GM18867 (cell line): ENCODE measurements around the gene TMEM169.

ENCODE experiments used
- ATAC-seq: cut with Tn5 transposase; IDR thresholded peaks from one replicate; pipeline ENCODE4 v1.9.1; 2021; ENCODE audit warnings: mild to moderate bottlenecking, moderate library complexity; ENCODE audit not compliant: unreplicated experiment

The TMEM169 gene, protein sequence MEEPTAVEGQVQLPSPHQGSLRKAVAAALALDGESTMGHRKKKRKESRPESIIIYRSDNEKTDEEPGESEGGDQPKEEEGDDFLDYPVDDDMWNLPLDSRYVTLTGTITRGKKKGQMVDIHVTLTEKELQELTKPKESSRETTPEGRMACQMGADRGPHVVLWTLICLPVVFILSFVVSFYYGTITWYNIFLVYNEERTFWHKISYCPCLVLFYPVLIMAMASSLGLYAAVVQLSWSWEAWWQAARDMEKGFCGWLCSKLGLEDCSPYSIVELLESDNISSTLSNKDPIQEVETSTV

DNA sequence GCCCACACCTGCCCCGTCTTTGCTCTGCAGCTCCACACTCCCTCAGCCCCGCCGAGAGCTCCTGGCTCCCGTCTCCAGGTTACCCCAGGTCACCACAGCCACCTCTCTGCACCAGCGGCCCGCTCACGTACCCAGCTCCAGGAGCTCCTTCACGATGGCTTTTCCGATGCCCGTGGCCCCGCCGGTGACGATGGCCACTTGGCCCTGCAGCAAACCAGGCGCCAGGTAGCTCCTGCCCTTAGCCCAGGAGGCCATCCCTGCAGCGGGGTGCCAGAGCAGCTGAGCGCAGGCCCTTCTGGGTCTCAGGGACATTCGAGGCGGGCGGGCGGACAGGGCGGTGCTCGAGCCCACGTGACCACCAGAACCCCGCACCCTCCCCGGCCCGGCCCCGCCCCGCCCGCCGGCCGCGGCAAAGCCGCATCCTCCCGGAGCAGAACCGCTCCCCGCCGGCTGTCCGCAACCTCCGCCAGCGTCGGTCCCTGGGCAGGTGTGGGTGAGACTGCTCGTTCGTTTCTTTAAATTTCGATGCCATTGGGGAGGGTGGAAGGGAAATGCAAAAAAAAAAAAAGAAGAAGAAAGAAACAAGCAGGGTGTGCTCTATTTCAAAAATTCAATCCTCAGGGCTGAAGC lies at the start of gene TMEM169, which contains the start of gene PECR:
TMEM169 (plus strand) TSS at position 433 of the 630 bp plus-strand sequence. CDS start 14,045 bp downstream, outside the sequence.
PECR (minus strand) TSS at position 323 of the 630 bp plus-strand sequence; CDS start at position 255, 68 bp downstream.
- ATAC-seq = peak; percentile 96

DNA sequence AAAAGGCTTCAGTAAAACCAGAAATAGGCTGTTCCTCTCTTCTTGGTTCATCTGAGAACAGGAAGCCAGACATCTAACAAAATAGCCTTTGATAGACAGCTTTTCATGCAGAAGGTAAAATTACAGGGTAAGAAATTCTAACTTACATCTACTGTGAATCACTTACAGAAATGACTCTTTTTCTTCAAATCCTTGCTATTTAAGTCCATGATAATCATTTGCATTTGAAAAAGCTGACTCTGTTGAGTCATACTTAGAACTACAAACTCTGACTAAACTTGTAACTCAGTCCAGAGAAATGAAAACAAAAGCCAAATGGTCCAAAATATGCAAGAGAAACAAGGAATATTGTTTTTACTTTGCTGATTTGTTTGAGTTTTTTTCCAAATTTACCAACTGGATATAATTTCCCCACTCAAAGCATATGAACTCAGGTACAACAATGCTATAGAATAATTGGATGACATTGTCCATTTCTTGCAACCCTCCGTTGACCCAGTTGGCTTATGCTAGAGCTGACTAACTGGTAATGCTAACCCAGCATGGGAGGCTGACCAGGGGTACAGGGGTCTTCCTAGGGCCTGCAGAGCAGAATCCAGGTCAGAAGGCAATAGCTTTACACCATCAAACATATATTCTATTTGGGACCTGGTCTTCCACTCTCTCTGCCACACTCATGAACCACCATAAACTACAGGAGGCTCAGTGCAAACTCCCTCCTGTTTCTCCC lies 49.6 kb upstream of the TMEM169 start:
- peak; percentile 77 for ATAC-seq

DNA sequence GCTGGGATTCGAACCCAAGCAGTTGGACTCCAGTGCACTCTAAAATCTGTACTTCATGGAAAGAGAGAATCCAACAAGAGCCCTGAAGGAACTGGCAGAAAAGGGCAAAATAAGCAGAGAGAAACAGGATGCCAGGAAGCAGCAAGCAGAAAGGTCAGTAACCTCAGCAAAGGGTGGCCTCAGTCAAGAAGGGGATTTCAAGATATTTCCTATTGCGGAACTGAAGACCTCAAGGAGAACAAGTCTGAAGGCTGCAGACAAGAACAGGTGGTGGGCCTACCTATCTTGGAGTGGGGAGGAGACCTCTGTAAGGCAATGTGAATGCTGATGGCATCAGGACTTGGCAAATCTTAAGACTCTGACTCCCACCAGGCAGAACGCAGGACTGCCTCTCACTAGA lies 48.3 kb upstream of the TMEM169 start:
- no peak for ATAC-seq

DNA sequence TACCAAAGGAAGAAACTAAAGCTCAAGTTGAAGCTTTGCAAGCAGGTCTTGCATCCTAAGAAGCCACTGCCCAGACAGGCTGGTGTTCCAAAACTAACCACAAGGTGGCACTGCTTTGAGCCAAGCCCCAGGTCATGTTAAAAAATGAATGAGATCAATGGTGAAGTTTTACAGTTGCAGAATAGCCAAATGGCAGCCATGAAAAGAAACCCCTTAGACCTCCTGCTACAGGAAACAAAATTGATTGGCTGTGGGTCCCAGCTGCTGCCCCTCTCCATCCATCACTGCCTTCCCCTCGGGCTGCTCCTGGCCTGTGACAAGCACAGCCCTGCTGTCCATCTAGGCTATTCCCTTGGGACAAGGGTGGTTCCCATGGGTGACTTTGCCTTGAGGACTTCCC lies 47.7 kb upstream of the TMEM169 start:
- ATAC-seq = peak; percentile 49

DNA sequence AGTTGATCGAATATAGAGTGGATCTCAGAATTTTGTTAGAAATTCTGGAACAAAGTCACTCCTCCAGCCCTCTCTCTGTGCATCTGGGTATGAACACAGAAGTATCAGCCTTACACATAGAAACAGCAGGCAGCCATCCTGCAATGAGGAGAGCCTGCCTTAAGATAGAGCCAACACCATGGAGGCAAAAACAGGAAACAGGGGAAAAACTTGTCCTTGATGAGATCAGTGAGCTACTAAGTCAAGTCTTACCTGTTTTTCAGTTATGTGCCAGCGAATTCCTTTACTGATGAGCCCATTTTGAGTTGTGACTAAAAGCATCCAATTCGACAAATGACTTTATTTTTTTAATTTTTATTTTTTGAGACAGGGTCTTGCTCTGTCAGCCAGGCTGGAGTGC lies 41.8 kb upstream of the TMEM169 start:
- no peak for ATAC-seq

DNA sequence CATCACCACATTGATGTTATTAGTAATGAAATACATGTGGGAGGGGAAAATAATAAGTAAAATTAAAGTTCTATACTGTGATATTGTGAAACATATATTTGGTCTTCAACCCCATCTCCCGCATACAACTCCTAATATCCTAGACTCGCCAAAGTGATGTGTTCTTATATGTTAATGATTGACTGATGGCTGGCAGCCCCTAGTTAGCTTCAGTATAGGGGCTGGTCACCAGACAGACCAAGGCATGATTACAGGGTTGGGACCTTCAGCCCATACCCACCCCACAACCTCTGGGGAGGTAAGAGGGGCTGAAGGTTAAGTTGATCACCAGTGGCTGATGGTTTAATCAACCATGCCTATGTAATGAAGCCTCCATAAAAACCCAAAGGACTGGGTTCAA lies 40.3 kb upstream of the TMEM169 start:
- ATAC-seq = no peak

DNA sequence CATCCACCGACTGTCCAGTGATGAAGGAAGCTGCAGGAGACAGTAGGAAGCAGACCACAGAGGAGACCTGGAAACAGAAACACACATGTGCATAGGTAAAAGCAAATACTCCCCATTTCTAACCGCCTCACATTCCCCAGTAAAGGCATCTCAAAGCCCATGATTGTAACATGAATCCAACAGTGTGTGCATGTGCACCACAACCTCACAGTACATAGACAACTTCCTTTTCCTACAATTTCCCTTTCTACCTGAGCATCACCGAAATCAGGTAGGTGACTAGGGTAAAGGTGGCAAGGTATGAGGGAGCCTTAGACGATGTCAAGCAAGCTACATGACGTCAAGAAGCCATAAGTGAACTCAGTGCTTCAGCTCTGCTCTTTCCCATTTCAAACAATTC lies 37.8 kb upstream of the TMEM169 start:
- no peak for ATAC-seq

DNA sequence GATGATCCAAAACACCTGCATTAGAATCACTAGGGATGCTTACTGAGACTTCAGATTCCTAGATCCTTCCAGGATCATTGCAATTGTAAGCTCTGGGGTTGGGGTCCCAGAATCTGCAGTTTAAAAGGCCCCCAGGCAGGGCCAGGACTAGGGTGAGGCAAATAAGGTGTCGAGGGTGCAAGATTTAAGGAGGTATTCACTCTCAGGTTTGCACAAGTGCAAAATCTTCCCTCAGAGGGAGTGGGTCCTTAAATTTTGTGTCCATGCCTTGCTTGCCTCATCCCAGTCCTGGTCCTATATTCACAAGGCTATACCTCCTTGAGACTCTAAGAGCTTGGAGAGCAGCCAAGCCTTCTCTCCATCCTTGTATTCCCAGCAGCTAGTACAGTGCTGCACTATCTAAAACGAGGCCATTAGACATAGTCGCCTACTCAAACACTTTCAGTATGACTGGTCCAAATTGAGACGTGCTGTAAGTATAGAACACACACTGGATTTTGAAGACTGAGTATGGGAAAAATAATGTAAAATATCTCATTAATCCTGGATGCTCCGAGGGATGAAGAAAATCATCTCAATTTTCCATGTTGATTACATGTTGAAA lies 36.7 kb upstream of the TMEM169 start:
- peak; percentile 97 for ATAC-seq

DNA sequence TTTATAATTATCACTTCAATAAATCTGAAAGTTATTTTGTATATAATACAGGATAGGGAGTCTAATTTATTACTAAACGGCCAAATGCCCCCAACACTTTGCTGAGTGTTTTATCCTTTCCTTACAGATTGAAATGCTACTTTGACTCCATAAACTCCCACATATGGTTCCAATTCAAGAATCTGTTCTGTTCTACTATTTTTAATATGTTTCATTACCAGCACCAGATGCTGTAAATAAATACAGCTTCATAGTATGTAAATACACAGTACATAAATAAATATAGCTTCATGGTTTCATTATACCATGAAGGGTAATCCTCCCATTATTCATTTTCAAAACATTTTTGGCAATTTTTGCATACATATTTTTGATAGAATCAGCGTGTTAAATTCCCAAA lies 34.3 kb upstream of the TMEM169 start:
- ATAC-seq = no peak

DNA sequence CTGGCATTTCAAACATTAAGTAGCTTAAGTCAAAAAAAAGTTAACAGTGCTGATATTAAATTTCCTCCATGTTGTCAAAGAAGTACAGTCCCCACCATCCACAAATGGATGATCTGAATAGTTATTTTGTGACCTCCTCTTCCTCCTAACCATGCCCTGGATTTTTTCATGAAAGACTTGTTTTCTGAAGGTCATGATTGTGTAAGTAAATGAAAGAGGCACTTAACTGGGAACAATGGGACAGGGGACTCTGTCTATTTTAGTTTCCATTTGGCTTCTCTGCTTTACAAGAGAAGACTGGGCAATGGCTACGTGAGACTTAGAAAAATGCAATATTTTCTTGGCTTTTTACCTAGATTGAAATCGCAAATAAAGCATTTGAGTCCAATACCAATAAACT lies 32.3 kb upstream of the TMEM169 start:
- no peak for ATAC-seq

DNA sequence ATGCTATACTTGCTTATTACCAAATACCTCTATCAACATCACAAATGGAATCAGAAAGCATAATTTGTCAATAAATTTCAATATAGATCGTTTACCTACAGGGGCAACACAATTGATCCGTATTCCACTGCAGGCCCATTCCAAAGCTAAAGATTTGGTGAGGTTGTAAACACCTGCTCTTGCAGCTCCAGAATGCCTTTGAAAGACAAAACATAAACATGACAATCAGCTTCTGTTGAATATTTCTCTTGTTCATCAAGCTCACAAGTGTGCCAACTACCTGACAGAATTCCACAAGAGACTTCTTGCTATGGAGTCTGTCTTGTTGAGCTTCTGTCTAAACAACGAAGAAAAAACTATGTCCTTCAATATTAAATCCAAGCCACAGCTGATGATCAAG lies 30.4 kb upstream of the TMEM169 start:
- ATAC-seq = no peak

DNA sequence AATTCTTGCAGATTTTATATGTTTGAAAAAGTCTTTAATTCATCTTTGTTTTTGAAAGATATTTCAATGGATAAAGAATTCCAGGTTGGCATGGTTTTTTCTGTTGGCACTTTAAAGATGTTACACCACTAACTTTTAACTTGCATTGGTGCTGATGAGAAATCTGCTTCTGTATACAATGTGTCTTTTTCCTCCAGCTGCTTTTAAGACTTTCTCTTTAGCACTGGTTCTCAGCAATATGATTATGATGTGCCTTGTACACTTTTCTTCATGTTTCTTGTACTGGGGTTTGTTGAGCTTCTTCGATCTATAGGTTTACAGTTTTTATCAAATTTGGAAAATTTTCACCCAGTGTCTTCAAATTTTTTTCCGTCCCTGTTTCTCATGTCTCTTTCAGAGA lies 29.3 kb upstream of the TMEM169 start:
- ATAC-seq = no peak

DNA sequence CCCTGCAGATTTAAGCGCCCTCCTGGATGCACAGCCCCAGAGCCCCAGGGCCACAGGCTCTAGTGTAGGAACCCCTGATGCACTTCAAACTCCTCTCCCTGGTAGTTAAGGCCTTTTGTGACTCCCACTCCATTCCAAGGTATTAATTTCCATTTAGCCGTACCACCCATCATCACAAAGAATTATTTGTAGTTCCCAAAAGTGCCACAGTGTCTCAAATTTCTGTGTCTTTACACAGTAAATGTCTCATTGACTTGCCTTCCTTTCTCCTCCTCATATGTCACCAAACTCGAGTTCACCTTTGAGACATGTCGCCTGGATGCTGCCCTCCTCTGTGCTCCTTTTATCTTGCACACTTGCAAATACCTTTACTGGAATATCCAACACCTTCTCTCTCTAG lies 26.0 kb upstream of the TMEM169 start:
- ATAC-seq = no peak

DNA sequence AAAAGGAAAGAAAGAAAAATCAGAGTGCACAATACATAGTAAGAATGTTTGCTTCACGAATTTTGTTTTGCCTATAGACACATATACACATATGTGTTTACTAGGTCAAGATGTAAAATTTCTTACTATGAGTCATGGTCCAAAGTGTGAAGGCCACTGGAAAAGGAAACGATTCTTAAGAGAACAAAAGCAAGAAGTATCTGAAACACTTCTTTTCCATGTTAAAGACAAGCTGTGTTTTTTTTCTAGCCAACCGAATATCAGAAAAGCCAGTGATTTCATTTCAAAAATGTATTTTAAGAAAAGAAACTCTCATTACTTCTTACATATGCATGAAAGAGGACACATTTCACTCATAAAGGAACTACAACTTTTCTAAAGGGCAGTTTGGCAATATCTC lies 25.0 kb upstream of the TMEM169 start:
- peak; percentile 55 for ATAC-seq

DNA sequence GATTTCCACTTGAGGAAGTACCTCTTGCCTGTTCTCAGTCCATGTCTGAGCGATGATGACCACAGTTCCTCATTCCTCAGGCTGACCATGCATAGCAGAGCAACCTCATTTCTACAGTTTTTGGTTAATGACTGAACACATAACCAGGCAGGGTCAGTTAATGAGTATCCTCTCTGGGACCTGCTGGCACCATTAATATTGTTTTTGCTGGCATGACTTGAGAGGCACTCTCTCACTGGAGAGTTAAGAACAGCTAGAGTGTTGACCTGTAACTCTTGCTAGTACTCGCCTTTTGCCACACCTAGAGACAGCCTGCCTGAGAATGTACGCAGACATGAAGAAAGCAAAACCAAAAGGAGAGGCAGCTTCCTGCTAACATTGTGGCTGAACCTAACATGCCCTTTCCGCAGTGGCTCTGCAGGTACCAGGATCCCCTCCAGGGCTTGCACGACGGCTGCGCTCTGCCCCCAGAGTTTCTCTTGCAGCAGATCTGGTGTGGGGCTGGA lies 24.0 kb upstream of the TMEM169 start:
- ATAC-seq = peak; percentile 75

DNA sequence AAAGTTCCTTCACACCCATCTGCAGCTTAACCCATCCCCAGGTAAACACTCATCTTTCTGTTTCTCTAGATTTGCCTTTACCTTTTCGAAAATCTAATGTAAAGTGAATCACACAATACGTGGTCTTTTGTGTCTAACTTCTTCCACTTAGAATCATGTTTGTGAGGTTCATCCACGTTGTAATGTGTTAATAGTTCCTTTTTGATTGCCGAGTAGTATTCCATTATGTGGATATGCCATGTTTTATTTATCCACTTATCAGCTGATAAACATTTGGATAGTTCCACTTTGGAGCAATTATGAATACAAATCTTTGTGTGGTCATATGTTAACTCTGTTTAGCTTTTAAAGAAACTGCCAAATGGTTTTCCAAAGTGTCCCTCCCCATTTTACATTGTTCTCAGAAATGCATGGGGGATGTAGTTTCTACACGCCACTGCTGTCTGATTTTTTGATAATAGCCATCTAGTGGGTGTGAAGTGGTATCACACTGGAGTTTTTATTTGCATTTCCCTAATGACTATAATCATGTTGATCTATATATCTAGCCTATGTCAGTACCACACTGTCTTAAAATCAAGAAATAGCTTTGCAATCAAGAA lies 22.4 kb upstream of the TMEM169 start:
- no peak for ATAC-seq

DNA sequence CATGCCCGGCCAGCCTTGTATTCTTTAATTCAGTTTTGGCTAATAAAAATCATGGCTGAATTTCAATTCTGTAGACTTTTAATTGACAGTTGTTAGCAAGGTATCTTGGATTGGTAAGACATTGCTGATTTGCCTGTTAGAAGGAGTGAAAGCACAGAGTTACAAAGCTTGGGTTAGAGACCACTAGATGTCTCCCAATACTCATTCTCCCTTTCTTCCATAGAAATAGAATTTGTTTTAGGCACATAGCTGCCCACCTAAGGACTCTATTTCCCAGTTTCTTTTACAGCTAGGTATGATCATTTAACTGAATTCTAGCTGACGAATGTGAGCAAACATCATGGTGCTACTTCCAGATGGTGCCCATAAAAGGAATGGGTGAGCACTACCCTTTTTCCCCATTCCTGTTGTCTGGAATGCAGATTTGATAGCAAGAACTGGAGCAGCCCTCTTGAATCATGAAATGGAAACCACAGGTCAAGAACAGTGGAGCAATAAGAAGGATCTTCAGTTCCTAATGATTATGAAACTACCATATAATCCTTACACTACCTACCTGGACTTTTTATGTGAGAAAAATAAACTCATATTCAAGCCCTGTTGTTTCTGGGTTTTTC lies 17.6 kb upstream of the TMEM169 start:
- no peak for ATAC-seq

DNA sequence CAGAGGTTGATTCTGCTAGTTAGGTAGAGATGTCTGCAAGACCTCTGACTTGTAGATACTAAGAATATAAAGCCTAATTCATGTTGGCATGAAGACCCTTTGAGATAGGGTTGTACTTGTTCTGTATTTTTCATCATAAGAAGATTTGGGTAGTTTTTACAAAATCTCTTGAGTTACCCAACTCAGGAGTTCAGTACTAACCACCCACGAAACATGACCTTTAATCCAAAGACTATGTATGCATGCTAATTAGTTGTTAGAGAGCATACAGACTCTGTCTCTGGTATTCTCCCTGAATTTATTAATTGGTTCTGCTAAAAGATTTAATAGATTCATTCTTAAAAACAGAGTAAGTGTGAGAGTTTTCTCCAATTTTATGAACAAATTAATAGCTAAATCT lies 17.1 kb upstream of the TMEM169 start:
- no peak for ATAC-seq

DNA sequence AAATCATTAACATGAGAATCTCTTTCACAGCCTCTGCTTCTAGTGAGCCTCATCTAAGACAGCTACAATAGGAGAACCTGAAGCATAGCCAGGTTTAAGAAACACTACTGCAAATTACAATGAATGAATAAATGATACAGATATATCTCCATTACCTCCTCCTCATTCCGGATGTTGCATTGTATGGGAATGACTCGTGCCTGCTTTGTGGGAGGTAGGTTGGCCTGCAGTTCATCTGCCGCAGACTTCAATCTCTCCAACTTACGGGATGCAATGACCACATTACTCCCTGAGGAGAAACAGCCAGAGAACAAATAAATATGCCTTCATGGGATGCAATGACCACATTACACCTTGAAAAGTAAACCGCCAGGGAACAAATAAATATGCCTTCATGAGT lies 15.5 kb upstream of the TMEM169 start:
- ATAC-seq = no peak

DNA sequence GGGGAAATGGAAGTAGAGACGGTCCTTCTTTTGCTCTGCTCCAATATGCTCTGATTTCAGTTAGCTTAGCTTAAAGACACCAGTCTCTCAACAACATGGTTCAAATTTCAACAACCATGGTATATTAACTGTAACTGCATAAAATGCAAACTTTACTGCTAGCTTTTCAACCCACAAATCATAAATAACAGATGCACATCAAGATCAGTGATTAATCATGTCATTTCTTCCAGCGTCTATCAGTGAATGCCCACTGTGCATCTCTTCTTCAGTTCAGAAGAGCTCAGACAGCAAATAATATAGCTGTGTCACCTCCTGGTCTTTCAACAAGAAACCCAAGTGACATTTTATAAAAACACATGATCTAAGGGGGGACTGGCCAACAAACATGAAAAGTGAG lies 12.7 kb upstream of the TMEM169 start:
- no peak for ATAC-seq

DNA sequence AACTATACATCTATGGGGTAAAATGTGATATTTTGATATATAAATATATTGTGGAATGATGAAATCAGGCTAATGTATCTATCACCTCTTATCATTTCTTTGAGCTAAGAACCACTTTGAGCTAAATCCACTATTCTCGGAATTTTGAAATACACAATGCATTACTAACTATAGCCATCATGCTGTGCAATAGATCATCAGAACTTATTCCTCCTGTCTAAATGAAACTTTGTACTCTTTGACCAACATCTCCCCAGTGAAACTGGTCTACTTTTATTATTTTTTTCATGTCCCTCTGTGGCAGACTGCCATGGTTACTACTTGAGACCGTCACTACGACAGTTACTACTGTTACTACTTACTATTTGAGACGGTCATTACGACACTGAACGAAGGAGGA lies 11.5 kb upstream of the TMEM169 start:
- no peak for ATAC-seq
